Hepatocyte (in vitro differentiated cells): ENCODE results near the gene IGSF9.

Experiments
- EZH2 ChIP-seq: fragments of 200-600 bp; sonication (generic); IDR thresholded peaks from 2 replicates; pipeline ENCODE4 v1.6.1; 2016; ENCODE audit warnings: antibody characterized with exemption, mild to moderate bottlenecking, borderline replicate concordance
- EZH2phosphoT487 ChIP-seq: fragments of 200-600 bp; sonication (generic); IDR thresholded peaks from one replicate; pipeline ENCODE4 v1.6.1; 2018; ENCODE audit warnings: antibody characterized with exemption, mild to moderate bottlenecking, low read depth, moderate library complexity; ENCODE audit not compliant: unreplicated experiment, severe bottlenecking
- TF ChIP-seq, protein P1 (sequence below): fragments of 200-600 bp; sonication (generic); IDR thresholded peaks from 2 replicates; pipeline ENCODE4 v1.5.1; 2016; ENCODE audit warnings: antibody characterized with exemption, mild to moderate bottlenecking; ENCODE audit not compliant: poor library complexity

GRCh38 chr1:159961636-159962035 is 16.2 kb upstream of the IGSF9 start:
- TF ChIP-seq, protein P1, sequence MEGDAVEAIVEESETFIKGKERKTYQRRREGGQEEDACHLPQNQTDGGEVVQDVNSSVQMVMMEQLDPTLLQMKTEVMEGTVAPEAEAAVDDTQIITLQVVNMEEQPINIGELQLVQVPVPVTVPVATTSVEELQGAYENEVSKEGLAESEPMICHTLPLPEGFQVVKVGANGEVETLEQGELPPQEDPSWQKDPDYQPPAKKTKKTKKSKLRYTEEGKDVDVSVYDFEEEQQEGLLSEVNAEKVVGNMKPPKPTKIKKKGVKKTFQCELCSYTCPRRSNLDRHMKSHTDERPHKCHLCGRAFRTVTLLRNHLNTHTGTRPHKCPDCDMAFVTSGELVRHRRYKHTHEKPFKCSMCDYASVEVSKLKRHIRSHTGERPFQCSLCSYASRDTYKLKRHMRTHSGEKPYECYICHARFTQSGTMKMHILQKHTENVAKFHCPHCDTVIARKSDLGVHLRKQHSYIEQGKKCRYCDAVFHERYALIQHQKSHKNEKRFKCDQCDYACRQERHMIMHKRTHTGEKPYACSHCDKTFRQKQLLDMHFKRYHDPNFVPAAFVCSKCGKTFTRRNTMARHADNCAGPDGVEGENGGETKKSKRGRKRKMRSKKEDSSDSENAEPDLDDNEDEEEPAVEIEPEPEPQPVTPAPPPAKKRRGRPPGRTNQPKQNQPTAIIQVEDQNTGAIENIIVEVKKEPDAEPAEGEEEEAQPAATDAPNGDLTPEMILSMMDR, result no peak
- TF ChIP-seq EZH2phosphoT487 (no peak), EZH2 (no peak)
